Right lung (tissue), 5 donors: ENCODE data around the gene RHBDL2. TPM values are rescaled to one million over a fixed set of nuclear protein-coding genes. Genes with fewer than 3 reads are reported as not detected.

Experiments
- polyA plus RNA-seq, 5 donors: library from polyadenylated mRNA; unstranded; fragments of 120-200 nt; gene quantifications; one replicate each; pipeline versions ENCODE4 v1.2.1 to v1.2.3, GENCODE V29; 2013; ENCODE audit warnings: inconsistent platforms in 1 of 5, low replicate concordance in 1 of 5; ENCODE audit not compliant: insufficient read length in 5 of 5, insufficient read depth in 1 of 5

Gene RHBDL2
- polyA plus RNA-seq, 5 donors: 1.3 to 1.7 (median 1.5) TPM

Other genes with a start within 250 kb of the RHBDL2 start
- gene RRAGC, start 82.1 kb downstream of the RHBDL2 start, polyA plus RNA-seq: 10 to 100 TPM; 23.8 to 32.3 (median 28.6) TPM
- gene MYCBP, start 68.5 kb downstream of the RHBDL2 start, polyA plus RNA-seq: 10 to 100 TPM; 20.2 to 28.4 (median 23.8) TPM
- gene GJA9, start 60.2 kb downstream of the RHBDL2 start, polyA plus RNA-seq: under 1 TPM; 0.12 to 0.58 (median 0.49) TPM
- 10 to 100 TPM; 52.7 to 74.5 (median 65.5) TPM for gene AKIRIN1, start 49.4 kb upstream of the RHBDL2 start, polyA plus RNA-seq
- 100 to 1,000 TPM; 216 to 355 (median 229) TPM for gene NDUFS5, start 84.5 kb upstream of the RHBDL2 start, polyA plus RNA-seq